GM12864 (cell line): ENCODE data around the gene CERK.

ENCODE experiments used
- DNase-seq: peaks from one replicate; pipeline ENCODE4 v3.0.0-alpha.2; 2011; ENCODE audit warnings: low read depth
- H3K4me3 ChIP-seq: 2 replicates; pipeline ENCODE4 v1.5.1; 2011; ENCODE audit warnings: mild to moderate bottlenecking, low read depth, low read length, control low read depth
- CTCF ChIP-seq: IDR thresholded peaks from 2 replicates; pipeline ENCODE4 v1.5.1; 2011; ENCODE audit warnings: low read depth, mild to moderate bottlenecking, moderate library complexity, low read length, control low read depth, inconsistent platforms; ENCODE audit errors: missing control alignments

The CERK gene

GRCh38 chr22:46770151-46770641 lies 32.1 kb upstream of the CERK start:
- H3K4me3 ChIP-seq, result peak overlapping the region; percentile 42
- DNase-seq, result no peak
- TF ChIP-seq CTCF, result no peak

DNA sequence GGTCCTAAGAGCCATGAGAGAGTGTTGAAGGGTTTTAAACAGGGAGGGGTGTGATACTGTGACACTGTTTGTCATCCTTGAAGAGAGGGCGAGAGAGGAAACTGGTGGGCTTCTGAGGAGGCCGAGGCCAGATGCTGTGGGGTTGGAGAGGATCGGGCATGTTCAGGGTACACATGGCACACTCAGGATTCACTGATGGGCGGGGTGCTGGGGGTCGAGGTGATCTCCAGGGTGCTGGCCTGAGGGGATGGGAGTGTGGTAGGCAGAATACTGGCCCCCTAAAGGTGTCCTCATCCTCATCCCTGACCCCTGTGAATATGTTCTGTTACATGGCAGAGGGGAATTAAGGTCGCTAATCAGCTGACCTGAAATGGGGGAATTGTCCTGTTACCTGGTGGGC lies 31.7 kb upstream of the CERK start:
- peak overlapping the region; percentile 42 for H3K4me3 ChIP-seq
- TF ChIP-seq CTCF, result no peak
- no peak for DNase-seq

DNA sequence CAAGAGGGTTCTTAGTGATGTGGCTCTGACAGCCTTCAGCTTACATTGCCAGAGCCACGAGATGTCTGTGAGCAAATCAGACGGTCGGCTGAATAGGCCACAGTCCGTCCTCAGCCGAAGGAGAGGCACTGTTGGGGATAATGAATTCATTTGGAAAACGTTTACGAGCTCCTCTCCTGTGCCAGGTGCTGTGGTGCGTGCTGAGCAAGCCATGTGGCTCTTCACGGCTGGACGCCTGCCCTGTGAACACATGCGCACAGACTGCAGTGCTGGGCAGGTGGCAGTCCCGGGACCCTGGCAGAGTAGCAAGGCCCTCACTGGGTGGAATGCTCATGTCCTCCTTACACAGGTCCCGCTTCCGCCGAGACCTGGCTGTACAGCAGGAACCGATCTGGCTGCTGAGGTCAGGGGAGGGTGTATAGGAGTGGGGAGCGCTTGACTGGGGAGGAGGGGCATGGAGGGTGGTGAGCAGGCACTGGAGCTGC lies 31.2 kb upstream of the CERK start:
- no peak for DNase-seq
- no peak for TF ChIP-seq CTCF
- peak overlapping the region; percentile 42 for H3K4me3 ChIP-seq

- no peak for TF ChIP-seq CTCF
- no peak for DNase-seq
- H3K4me3 ChIP-seq, result peak overlapping the region; percentile 9; the same call in 1 of the 2 replicates
These were observed 29.4 kb upstream of the CERK start for GRCh38 chr22:46767249-46767985.

DNA sequence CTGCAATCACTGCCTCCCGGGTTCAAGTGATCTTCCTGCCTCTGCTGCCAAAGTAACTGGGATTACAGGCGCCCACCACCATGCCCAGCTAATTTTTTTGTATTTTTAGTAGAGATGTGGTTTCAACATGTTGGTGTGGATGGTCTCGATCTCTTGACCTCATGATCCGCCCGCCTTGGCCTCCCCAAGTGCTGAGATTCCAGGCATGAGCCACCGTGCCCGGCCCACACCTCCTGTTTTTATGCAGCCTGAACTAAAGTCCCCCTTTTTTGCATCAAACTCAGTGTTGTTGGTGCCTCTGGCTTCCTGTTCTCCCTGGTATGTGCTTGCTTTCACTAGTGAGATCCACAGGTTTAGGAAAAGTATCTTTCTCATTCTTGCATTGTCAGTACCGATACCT lies 28.6 kb upstream of the CERK start:
- TF ChIP-seq CTCF, result no peak
- H3K4me3 ChIP-seq, result peak overlapping the region; percentile 4; the same call in 1 of the 2 replicates
- no peak for DNase-seq

GRCh38 chr22:46764779-46765485 lies 26.9 kb upstream of the CERK start:
- DNase-seq, result no peak
- peak overlapping the region; percentile 95 for H3K4me3 ChIP-seq
- no peak for TF ChIP-seq CTCF
